GM18858 (cell line): ENCODE results near the gene CASD1.
A peak's percentile ranks its signal among the peaks of the same experiment; 100 is the strongest.

Experiments used
- ATAC-seq: cut with Tn5 transposase; IDR thresholded peaks from one replicate; pipeline ENCODE4 v1.9.1; 2021; ENCODE audit not compliant: unreplicated experiment

The CASD1 gene

DNA sequence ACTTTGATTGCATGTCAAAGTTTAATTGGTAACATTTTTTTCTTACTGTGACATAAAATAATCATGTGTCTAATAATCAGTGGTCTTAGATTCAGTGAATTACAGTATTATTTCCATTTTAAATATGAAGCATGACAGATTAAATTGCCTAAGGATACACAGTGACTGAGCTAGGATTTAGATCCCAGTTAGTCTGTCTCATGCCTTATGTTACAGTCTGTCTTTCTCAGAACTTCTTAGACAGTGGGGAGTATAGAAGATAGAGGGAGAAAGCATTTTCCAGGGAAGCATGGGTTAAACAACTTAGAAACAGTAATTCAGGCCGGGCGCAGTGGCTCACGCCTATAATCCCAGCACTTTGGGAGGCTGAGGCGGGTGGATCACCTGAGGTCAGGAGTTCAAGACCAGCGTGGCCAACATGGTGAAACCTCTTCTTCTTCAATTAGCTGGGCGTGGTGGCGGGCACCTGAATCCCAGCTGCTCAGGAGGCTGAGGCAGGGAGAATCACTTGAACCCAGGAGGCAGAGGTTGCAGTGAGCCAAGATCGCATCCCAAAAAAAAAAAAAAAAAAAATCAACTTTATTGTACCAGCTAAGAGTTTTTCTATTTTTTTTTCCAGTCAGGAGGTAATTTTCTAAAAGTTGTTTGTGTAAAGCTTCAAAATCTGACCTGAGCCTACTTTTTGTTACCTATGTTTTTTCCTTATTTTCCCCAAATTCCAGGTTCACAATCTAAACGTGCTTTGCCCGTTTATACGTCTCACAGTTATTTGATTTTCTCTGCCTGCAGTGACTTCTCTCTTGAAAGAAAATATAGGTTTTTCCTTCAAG, 3.3 kb downstream of the CASD1 start:
- no peak for ATAC-seq

DNA sequence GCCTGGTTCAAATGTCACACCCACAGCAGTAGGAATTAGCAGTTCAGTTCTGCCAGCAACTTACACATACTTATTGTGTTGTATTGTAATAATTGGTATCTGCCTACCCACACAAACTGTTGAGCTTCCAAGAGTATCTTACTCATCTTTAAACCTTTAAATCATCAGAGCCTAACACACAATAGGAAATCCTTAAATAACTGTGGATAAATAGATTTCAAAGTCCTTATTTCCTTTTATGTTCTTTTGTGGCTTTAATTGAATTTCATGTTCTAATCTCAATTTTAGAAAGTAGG, 3.9 kb downstream of the CASD1 start:
- no peak for ATAC-seq

DNA sequence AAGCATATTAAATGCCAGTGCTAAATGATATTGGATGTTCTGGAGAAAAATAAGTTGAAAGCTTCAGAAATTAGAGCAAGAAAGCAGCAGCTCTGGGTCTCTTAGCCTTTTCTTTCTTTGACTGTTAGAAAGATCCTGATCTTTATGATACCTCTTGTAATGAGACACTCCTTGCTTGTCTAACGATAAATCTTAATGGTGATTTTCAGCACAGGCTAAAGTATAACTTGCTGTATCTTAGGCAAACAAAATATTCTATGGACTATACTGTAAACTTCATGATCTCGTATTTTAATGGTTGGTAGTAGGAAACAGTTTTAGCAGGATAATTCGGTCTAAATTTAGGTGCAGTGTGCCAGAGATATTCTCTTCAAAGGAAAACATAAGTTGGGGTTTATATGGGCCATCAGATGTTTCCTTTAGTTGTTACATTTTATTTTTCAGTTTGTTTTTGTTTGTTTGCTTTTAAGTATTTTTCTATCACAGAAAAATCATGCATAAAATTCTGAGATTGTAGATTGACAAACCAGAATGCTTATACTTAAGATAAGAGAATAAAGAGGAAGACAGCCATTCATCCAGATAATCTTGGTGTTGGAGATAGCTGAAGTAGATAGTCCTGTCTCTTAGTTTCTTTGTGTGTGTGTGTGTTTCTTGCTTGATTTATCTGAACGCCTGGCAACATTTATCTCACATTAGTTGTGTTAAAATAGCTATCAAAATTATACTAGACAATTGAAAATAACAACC, 4.7 kb downstream of the CASD1 start:
- no peak for ATAC-seq

DNA sequence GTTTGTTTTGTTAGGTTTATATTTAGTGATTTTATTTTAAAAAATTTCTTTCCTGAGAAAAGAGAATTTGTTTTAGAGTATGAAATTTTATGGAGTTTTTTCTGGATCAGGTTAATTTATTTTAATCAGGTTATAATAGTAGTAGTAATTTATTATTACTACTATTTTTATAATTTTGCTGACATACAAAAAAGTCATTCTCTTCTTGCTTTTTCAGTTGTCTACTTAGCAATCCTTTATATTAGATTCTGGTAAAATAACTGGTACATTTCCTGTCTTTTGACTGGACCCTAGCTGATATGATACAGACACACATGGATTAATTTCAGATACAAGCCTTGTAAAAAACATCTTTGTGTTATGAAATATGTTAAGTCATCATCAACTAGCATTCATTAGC, 5.3 kb downstream of the CASD1 start:
- no peak for ATAC-seq

DNA sequence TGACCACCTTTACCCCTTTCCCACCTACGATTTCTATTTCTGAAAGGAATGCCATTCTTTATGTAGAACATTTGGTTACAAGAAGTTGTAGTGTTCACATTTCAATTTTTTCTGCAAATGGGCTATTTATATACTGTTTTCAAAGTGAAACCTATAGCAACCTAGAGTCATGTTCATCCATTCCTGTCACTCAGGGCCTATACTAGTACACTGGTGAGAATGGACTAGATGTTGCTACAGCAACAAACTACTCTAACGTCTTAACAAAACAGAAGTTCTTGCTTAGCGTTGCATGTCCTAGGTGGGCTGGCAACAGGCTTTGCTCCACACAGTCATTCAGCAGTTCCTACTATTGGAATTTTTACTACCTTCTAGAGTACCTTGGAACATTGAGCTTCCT, 16.3 kb downstream of the CASD1 start:
- ATAC-seq: no peak

DNA sequence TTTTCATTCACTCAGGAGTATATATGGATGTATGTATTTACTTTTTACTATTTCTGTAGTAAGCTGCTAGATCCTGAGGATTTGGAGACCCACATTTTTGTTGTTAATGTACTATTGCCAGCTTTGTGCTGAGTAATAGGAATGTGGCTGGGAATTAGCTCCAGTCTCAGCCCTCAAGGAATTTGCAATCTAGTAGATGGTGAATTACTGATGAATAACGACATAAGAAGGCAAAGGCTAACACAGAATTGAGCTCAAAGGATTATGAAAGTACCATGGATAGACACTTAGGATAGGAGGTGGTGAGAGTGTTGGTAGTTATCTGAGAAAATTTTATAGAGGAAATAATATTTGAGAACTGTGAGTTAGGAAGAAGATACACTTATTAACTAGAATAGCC, 19.9 kb downstream of the CASD1 start:
- ATAC-seq: no peak

DNA sequence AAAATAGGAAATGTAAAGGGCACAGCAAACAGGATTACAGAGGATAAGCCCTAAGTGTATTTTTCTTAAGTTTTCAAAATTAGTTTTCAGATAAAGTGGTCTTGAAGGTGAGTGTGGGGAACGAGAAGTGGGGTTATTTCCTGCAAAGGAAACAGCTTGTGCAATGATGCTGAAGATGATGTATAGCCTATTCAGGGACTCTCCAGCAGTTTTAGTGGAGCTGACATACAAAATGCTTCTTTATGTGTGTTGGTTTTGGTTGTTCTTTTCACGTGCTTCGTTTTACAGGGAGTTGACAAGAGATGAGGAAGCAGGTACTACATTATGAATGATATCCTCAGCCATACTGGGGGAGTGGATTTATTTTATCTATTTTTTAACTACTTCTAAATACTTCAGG, 20.5 kb downstream of the CASD1 start:
- ATAC-seq: no peak

DNA sequence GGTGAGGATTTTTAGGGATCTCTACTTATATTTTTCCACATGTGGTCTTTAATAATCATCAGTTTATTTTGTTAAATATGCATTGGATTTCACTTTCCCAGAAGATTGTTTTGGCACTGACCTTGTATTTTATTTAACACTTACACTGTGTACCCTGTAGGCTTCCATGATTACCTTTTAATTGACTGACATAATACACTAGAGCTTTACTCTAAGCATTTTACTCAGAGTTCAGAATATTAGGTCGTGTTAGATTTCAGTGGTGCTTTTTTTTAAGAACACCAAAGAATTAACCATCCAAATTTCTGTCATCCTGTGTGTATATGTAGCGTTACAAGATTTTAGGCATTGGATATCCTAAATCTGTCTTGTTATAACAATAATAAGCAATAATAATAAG, 23.1 kb downstream of the CASD1 start:
- ATAC-seq: no peak

DNA sequence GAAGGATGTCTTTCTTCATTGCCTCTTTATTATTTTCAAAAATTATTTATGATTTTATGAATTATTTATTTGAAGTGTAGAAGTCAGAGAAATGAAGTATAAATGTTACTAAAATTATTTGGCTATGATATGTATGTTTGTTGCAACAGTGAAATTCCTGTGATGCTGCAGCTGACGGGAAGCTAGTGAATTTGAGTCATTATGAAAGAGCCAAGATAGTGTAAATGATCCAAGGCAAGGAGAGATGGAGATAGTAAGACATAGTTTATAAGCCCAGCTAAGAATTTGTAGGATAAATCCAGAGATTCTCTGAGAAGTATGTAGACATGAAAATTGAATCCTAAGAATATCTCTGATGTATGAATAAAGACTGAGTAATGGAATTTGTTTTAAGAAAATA, 30.8 kb downstream of the CASD1 start:
- ATAC-seq: no peak

DNA sequence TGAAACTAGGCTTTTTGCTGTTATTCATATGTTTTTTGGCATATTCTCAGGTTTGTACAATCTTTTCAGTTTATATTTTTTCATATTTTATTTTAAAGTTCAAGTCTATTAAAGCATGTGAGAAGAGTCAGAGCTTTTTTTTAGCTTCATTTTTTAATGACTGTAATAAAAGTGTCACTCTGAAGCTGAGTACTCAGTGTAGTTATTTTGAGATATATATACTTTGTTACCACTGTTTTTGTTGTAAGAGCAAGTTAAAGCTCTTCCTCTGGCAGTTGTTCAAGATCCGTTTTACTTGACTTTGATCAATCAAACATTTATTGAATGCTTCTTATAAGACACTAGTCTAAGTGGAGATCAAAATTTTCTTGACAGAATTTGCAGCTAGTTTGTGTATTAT, 37.5 kb downstream of the CASD1 start:
- no peak for ATAC-seq

DNA sequence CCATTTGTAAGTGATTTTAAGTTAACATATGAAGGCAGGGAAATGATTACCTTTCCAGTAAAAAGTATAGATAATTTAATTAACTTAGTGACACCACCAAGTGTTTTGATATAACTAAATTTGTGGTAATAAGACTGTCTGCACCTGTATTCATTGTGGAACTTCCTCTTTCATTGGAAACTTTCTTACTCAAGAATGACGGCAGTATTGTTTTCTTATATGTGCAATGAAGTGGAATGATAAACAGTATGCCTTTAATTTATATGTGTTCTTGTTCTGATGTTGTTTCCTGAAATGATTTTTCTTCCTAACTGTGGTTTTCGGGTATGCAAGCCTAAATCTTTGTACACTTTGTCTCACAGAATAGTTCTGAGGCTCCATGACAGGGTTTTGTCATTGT, 46.4 kb downstream of the CASD1 start:
- peak; percentile 84 for ATAC-seq

DNA sequence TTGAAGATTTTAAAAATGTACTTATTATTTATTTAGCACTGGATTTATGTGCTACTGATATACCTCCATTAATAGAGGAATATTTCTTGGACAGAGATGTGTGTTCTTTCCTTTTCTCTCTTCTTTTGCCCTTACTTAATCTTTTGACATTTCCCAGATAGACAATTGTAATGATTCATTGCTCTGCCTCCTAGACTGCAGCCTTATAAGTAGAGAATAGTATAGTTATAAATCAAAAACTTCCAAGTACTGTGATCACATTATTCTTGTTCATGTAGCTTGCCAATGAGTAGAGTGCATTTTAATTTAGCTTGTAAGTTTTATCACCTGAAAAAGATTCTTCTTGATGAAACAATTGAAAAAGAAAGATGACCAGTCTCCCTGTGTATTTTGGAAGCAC, 47.6 kb downstream of the CASD1 start:
- ATAC-seq: no peak

DNA sequence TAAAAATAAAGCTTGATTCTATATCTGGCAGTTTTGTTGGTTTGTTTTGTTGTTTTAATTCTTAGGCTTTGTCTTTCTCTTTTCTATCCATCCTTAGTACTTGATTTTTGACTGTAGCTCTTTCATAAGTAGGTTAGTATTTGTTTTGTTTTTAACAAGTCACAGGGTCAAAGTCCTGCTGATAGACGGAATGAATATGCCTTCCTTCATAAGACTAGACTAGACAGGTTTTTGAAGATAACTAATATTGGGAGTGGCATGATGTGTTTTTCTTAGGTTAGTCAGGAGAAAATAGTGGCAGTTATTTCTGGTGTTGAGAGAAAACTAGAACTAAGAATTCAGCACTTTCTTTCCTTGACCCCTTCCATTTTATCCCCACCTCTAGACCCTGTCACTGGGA, 50.4 kb downstream of the CASD1 start:
- ATAC-seq: no peak

DNA sequence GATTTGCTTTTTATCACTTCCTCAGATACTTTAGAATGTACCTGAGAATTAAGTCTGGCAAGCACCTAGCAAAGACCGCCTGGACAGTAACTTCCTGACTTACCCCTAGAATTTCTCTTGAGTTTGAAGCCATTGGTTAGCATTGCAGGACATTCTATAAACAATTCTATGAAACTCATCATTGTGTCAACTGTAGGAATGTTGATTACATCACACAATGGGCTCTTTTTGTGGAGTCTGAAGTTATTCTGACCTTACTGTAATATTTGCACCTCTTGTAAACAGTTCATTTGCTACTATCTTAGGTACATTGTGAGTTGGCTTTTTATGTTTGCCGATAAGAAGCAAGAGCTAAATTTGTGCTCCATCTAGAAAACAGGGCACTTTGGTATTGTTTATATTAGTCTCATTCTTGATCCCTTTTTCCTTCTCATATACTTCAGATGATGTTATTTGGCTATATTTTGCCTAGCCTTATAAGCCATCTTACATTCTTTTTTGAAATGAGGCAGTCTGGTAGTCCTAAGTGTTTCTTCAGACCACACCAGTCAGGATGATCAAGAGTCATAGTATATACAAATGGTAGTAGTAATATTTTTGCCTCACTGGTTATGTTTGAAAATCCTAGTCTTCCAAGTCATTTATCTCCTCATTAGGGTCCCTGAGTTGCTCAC, 52.4 kb downstream of the CASD1 start:
- no peak for ATAC-seq

DNA sequence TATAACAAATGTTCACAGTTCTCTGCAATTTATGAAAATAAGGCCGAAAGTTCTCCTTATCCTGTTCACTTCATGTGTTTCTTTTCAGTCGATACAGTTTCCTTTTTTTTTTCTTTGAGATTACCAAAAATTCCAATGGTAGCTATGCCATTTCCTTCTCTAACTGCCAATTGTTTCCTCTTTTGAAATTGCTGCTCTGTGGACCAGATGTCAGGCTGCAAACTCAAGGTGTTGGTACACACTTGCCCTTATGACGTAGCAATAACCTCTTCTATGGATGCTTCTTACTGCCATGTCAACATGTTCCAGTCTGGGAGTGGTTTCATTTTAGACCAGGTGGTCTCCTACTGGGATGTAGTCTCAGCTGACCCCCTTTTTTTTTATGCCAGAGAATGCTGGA, 52.9 kb downstream of the CASD1 start:
- no peak for ATAC-seq

DNA sequence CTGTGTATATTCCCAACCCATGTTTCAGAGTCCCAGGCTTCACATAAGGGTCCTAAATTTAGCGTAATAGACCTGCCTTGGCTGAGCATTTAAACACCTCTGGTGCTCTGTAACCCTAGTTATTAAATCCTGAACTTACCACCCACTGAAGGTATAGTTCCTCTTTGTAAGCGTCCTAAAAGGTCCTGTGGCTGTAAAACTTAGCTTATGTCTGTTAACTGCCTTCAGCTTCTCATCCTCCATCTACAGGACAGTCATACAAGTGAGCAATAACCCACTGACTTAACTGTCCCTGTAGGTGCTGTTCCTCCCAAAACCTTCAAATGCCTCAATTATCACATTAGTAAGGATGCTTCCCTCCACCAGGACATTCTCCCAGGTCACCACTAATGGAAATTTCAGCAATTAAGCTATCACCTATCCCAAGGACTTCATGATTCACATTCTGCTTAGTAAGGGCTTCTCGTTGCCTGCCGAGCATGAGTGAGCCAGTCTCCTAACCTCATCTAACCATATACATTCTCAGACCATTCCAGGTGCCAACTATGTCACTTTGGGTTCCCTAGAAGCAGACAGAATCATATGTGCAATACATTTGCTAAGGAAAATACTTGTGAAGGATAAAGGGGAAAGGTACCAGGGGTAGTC, 55.8 kb downstream of the CASD1 start:
- ATAC-seq: no peak

DNA sequence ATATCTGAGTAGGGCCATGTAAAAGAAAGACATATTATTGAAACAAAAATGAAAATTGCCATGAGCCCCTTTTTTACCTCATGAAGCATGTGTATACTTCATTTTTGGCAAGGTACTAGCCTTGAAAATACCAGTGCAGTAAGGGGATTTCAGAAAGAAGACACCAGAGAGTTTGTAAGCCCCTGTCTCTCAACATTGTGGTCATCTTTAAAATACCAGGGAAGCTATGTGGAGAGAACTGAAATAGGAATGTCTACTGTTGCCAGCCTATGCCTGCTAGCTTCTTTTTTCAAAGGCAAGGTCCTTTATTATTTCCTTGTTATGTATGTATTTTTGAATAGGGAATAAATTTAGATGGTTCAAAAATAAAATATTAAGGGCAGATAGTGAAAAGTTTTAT, 57.8 kb downstream of the CASD1 start:
- ATAC-seq: no peak

DNA sequence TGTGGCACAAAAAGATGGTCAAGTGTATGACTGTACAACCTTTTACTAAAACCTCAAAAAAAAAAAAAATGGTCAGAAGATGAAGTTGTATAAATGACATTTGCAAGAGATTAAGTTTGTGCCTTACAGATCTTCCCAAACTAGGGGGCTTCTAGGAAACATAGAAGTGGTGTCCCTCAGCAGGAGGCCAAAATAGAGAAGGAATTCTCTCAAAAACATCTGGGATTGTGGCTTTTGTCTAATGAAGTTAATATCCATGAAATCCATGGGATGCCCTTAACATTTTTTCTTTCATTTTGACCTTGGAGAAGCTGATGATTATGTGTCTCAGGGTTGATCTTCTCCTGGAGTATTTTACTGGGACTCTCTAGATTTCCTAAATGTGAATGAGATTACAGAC, 62.2 kb downstream of the CASD1 start:
- ATAC-seq: no peak

DNA sequence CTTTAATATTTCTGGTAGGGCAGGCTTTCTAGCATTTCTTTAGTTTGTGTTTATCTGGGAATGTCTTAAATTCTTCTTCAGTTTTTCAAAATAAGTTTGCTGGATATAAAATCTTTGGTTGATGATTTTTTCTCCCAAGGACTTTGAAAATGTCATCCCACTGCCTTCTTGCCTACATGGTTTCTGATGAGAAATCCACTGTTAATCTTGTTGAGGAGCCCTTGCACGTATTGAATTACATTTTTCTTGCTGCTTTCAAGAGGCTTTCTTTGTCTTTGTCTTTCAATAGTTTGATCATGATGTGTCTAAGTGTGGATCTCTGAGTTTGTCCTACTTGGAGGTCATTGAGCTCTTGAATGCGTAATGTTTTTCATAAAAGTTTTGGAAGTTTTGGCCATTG, 66.0 kb downstream of the CASD1 start:
- no peak for ATAC-seq

DNA sequence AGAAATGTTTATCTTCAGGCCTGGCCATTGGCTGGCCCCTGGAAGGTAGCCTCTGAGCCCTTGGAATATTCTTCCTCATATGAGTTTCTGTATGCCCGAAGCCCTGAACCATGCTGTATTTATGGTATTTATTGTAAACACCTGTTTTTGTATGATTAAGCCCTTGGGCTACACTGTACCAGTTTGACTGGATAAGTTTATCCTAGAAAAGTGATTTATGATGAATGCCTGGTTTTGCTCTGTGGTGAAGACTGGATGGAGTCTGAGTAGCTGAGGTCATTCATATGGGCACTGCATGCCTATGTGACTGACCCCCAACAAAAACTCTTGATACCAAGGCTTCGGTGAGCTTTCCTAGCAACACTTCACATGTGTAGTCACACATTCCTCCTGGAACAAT, 66.7 kb downstream of the CASD1 start:
- ATAC-seq: no peak

DNA sequence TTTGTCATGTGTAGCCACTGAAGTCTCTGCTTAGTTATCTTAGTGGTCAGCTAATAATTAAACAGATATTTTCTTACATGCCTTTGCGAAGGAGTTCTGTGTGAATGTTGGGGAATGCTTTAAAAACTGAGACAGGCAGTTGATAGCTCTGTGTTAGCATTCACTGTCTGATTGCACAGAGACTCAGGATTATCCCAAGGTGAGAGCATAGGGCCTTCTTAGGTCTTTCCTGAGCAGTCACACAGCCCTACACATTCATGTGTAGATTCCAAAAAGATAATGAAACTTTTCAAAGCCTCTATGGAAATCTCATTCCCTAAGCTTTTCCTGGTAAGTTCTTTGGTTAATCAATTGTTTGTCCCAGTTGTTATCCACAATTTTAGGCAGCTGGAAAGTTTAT, 67.7 kb downstream of the CASD1 start:
- ATAC-seq: no peak

DNA sequence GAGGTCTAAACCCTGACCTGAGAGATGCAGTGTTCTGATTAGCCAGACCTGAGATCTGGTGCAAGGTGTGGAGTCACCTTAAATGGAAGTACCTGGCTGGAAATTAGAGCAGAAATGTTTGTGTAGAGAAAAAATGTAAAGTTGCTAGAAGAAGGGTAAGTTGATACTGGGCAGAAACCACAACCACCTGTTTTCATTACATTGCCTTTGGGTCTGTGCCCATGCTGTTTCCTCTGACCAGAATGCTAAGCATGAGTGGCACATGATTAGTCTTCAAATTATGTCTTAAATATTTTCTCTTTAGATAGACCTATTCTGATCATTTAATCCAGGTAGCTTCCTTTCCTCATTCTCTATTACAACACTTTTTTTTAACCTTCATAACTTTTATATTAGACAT, 69.0 kb downstream of the CASD1 start:
- no peak for ATAC-seq
